Sigmoid colon (tissue), 7 donors: Measurements from ENCODE around the gene TSGA10. TPM values are rescaled to one million over a fixed set of nuclear protein-coding genes. Genes with fewer than 3 reads are reported as not detected.

Source experiments
- DNase-seq: peaks from one replicate; pipeline ENCODE4 v3.0.0-alpha.2; 2019
- H3K27ac ChIP-seq, 4 donors: fragments of 200-600 bp; sonication (generic); one replicate each; pipeline ENCODE4 v1.5.1; 2016 to 2019; ENCODE audit warnings: mild to moderate bottlenecking in 1 of 4
- H3K27me3 ChIP-seq, 3 donors: fragments of 200-600 bp; sonication (generic); one replicate each; pipeline ENCODE4 v1.5.1; 2019; ENCODE audit warnings: mild to moderate bottlenecking in 1 of 3
- H3K36me3 ChIP-seq, 4 donors: fragments of 200-600 bp; sonication (generic); one replicate each; pipeline ENCODE4 v1.5.1; 2016 to 2019
- H3K4me1 ChIP-seq, 4 donors: fragments of 200-600 bp; sonication (generic); one replicate each; pipeline ENCODE4 v1.5.1; 2017 to 2019
- H3K4me3 ChIP-seq, 4 donors: fragments of 200-600 bp; sonication (generic); one replicate each; pipeline ENCODE4 v1.5.1; 2017 to 2019; ENCODE audit warnings: mild to moderate bottlenecking in 2 of 4, moderate library complexity in 1 of 4
- H3K9me3 ChIP-seq, 4 donors: fragments of 200-600 bp in 3 of 4; sonication (generic) in 3 of 4; one replicate each; pipeline versions ENCODE4 v1.5.1 to v1.6.1; 2013 to 2019
- CTCF ChIP-seq, 4 experiments: fragments of 450-650 bp in 3 of 4; fragments of 200-600 bp in 1 of 4; IDR thresholded peaks; one replicate each; pipeline ENCODE4 v1.5.1; 2016 to 2019; ENCODE audit warnings: antibody characterized with exemption in 4 of 4, mild to moderate bottlenecking in 3 of 4, moderate library complexity in 2 of 4
- EP300 ChIP-seq, 4 donors: sonication (generic); formaldehyde crosslinking; IDR thresholded peaks; one replicate each; pipeline ENCODE4 v1.6.1; 2017; ENCODE audit warnings: antibody characterized with exemption in 4 of 4
- POLR2A ChIP-seq, 2 donors: fragments of 450-650 bp; IDR thresholded peaks; one replicate each; pipeline ENCODE4 v1.6.1; 2016; ENCODE audit warnings: antibody characterized with exemption in 2 of 2, mild to moderate bottlenecking in 2 of 2, moderate library complexity in 2 of 2
- POLR2AphosphoS5 ChIP-seq, 4 donors: sonication (generic); formaldehyde crosslinking; IDR thresholded peaks; one replicate each; pipeline ENCODE4 v1.6.1; 2017; ENCODE audit warnings: antibody characterized with exemption in 4 of 4
- WGBS, 2 donors: extraction: QIAGEN DNeasy Blood & Tissue Kit; methylation state at CpG; one replicate each; pipeline ENCODE4 v1.1.7; 2013; 5-methylcytosine and 5-hydroxymethylcytosine counted together
- intact Hi-C: fragments of 100-400 bp; cut with DNase I; formaldehyde crosslinking; loops from one replicate; pipeline ENCODE4 v1.15.1; 2023
- polyA plus RNA-seq, 3 donors: library from polyadenylated mRNA; stranded (reverse); fragments of 200-250 nt; gene quantifications; one replicate each; pipeline ENCODE4 v1.2.3, GENCODE V29; 2013
- total RNA-seq, 4 donors: library from RNA; depleted of rRNA; stranded (reverse); fragments of >200 nt; gene quantifications; one replicate each; pipeline ENCODE4 v1.1.0, GENCODE V29; 2016
- donor health status: healthy with polysubstance abuse.
- donor health status: Bipolar disorder and iron deficiency.
- donor health status: healthy.

The TSGA10 gene
- total and polyA plus RNA-seq, 7 donors = 1.4 to 8.4 (median 2.5) TPM

- Histone ChIP-seq H3K4me3 (no peak overlapping the region), H3K27me3 (no peaks in the 10 kb centered on the region), H3K9me3 (peaks cover 0 to 3% (median 0%) of the 10 kb centered on the region in 4 donors), H3K4me1 (no peaks in the 10 kb centered on the region), H3K36me3 (no peaks in the 10 kb centered on the region), H3K27ac (no peak overlapping the region)
- DNase-seq = no peak
- WGBS, 2 donors = 71 to 86% methylated on average over 1 of the region's 1 CpG
- intact Hi-C loops = no loop called here
- TF ChIP-seq POLR2AphosphoS5 (IDR thresholded peaks at IDR 0.05) (no peak), CTCF (IDR thresholded peaks at IDR 0.05) (no peak), POLR2A (IDR thresholded peaks at IDR 0.05) (no peak), EP300 (IDR thresholded peaks at IDR 0.05) (no peak)
These were observed 118.8 kb downstream of the TSGA10 start for GRCh38 chr2:99035920-99036319.

- no peaks in the 10 kb centered on the region for H3K9me3 ChIP-seq
- no peak for DNase-seq
- H3K4me3 ChIP-seq = no peak overlapping the region
- no peaks in the 10 kb centered on the region for H3K27me3 ChIP-seq
- 91 to 92% methylated on average over 6 of the region's 6 CpGs for WGBS, 2 donors
- no peak overlapping the region for H3K27ac ChIP-seq
- intact Hi-C loops = no loop called here
- H3K4me1 ChIP-seq = no peaks in the 10 kb centered on the region
- H3K36me3 ChIP-seq = no peaks in the 10 kb centered on the region
- TF ChIP-seq POLR2A (IDR thresholded peaks at IDR 0.05) (no peak), CTCF (IDR thresholded peaks at IDR 0.05) (no peak), EP300 (IDR thresholded peaks at IDR 0.05) (no peak), POLR2AphosphoS5 (IDR thresholded peaks at IDR 0.05) (no peak)
These were observed 122.0 kb downstream of the TSGA10 start for GRCh38 chr2:99032786-99033185.

GRCh38 chr2:99032001-99032400, 122.7 kb downstream of the TSGA10 start:
- TF ChIP-seq POLR2AphosphoS5 (IDR thresholded peaks at IDR 0.05) (no peak), EP300 (IDR thresholded peaks at IDR 0.05) (no peak), POLR2A (IDR thresholded peaks at IDR 0.05) (no peak), CTCF (IDR thresholded peaks at IDR 0.05) (no peak)
- Histone ChIP-seq H3K4me1 (no peaks in the 10 kb centered on the region), H3K27me3 (no peaks in the 10 kb centered on the region), H3K27ac (no peak overlapping the region), H3K36me3 (no peaks in the 10 kb centered on the region), H3K9me3 (no peaks in the 10 kb centered on the region), H3K4me3 (no peak overlapping the region)
- 83 to 85% methylated on average over 2 of the region's 2 CpGs for WGBS, 2 donors
- intact Hi-C loops = no loop called here
- DNase-seq = no peak

GRCh38 chr2:99031481-99031880, 123.3 kb downstream of the TSGA10 start:
- no peak overlapping the region for H3K27ac ChIP-seq
- no peaks in the 10 kb centered on the region for H3K4me1 ChIP-seq
- 84 to 90% methylated on average over 3 of the region's 3 CpGs for WGBS, 2 donors
- no peaks in the 10 kb centered on the region for H3K27me3 ChIP-seq
- intact Hi-C loops = no loop called here
- H3K36me3 ChIP-seq = no peaks in the 10 kb centered on the region
- no peak overlapping the region for H3K4me3 ChIP-seq
- DNase-seq = no peak
- H3K9me3 ChIP-seq = no peaks in the 10 kb centered on the region
- no peak for TF ChIP-seq POLR2AphosphoS5 (IDR thresholded peaks at IDR 0.05)
- TF ChIP-seq POLR2A (IDR thresholded peaks at IDR 0.05) = no peak
- TF ChIP-seq CTCF (IDR thresholded peaks at IDR 0.05) = no peak
- TF ChIP-seq EP300 (IDR thresholded peaks at IDR 0.05) = no peak

- no peak for TF ChIP-seq POLR2A (IDR thresholded peaks at IDR 0.05)
- TF ChIP-seq EP300 (IDR thresholded peaks at IDR 0.05) = no peak
- no peak for TF ChIP-seq CTCF (IDR thresholded peaks at IDR 0.05)
- no peak for TF ChIP-seq POLR2AphosphoS5 (IDR thresholded peaks at IDR 0.05)
- intact Hi-C loops = no loop called here
- H3K4me1 ChIP-seq = no peaks in the 10 kb centered on the region
- H3K27me3 ChIP-seq = no peaks in the 10 kb centered on the region
- H3K9me3 ChIP-seq = peaks cover 0 to 4% (median 0%) of the 10 kb centered on the region in 4 donors
- DNase-seq = no peak
- no peak overlapping the region for H3K27ac ChIP-seq
- H3K4me3 ChIP-seq = no peak overlapping the region
- WGBS, 2 donors = 74 to 77% methylated on average over 4 of the region's 4 CpGs
- H3K36me3 ChIP-seq = no peaks in the 10 kb centered on the region
These were observed 126.2 kb downstream of the TSGA10 start for GRCh38 chr2:99028558-99028957.
